AG08396 (cell line): Measurements from ENCODE around the gene DPP10.
"Not testable (repeated sequence)": the region's sequence is repeated elsewhere in the genome, so short reads cannot be mapped to it uniquely, and the experiment has no call there.

Experiments used
- DNase-seq: peaks from one replicate; pipeline ENCODE4 v3.0.0; 2012; ENCODE audit warnings: low spot score, mixed read lengths

DPP10 gene

GRCh38 chr2:114515882-114516281, 73.4 kb downstream of the DPP10 start:
- DNase-seq: no peak

- no peak for DNase-seq
These were observed 75.1 kb downstream of the DPP10 start for GRCh38 chr2:114517580-114517979.

GRCh38 chr2:114518738-114519137, 76.3 kb downstream of the DPP10 start:
- DNase-seq: no peak

GRCh38 chr2:114522612-114523011, 80.2 kb downstream of the DPP10 start:
- DNase-seq: not testable (repeated sequence)

- no peak for DNase-seq
These were observed 83.5 kb downstream of the DPP10 start for GRCh38 chr2:114525955-114526354.

- DNase-seq: no peak
These were observed 84.4 kb downstream of the DPP10 start for GRCh38 chr2:114526841-114527240.

- no peak for DNase-seq
These were observed 85.0 kb downstream of the DPP10 start for GRCh38 chr2:114527330-114527983.

GRCh38 chr2:114534116-114535084, 92.0 kb downstream of the DPP10 start:
- no peak for DNase-seq

GRCh38 chr2:114537777-114538176, 95.3 kb downstream of the DPP10 start:
- no peak for DNase-seq

- DNase-seq: no peak
These were observed 100.3 kb downstream of the DPP10 start for GRCh38 chr2:114542695-114543094.

- no peak for DNase-seq
These were observed 100.9 kb downstream of the DPP10 start for GRCh38 chr2:114543236-114543766.

- no peak for DNase-seq
These were observed 102.6 kb downstream of the DPP10 start for GRCh38 chr2:114545052-114545451.

- no peak for DNase-seq
These were observed 104.1 kb downstream of the DPP10 start for GRCh38 chr2:114546531-114546930.

GRCh38 chr2:114548151-114548550, 105.7 kb downstream of the DPP10 start:
- DNase-seq: no peak

GRCh38 chr2:114550364-114550763, 107.9 kb downstream of the DPP10 start:
- no peak for DNase-seq

GRCh38 chr2:114550895-114551793, 108.7 kb downstream of the DPP10 start:
- DNase-seq: peak; percentile 22

GRCh38 chr2:114553027-114553426, 110.6 kb downstream of the DPP10 start:
- no peak for DNase-seq

- no peak for DNase-seq
These were observed 126.7 kb downstream of the DPP10 start for GRCh38 chr2:114569166-114569565.

- no peak for DNase-seq
These were observed 135.2 kb downstream of the DPP10 start for GRCh38 chr2:114577657-114578056.

- DNase-seq: no peak
These were observed 137.1 kb downstream of the DPP10 start for GRCh38 chr2:114579542-114579941.

- no peak for DNase-seq
These were observed 138.2 kb downstream of the DPP10 start for GRCh38 chr2:114580691-114581090.

- DNase-seq: no peak
These were observed 155.9 kb downstream of the DPP10 start for GRCh38 chr2:114598329-114598728.
